Esophagus muscularis mucosa (tissue), 4 donors: Measurements from ENCODE around the gene MIGA2. TPM values are rescaled to one million over a fixed set of nuclear protein-coding genes. Genes with fewer than 3 reads are reported as not detected.

Experiments
- DNase-seq: peaks from one replicate; pipeline ENCODE4 v3.0.0-alpha.2; 2017; ENCODE audit errors: extremely low spot score
- H3K27ac ChIP-seq, 4 donors: fragments of 200-600 bp; sonication (generic); replicated peaks in 1 of 4; 1 replicate in 3 of 4; 2 replicates in 1 of 4; pipeline ENCODE4 v1.5.1; 2016 to 2019; ENCODE audit warnings: mild to moderate bottlenecking in 1 of 4
- H3K27me3 ChIP-seq, 4 donors: fragments of 200-600 bp; sonication (generic); one replicate each; pipeline versions ENCODE4 v1.5.1 to v1.6.0; 2016 to 2019
- H3K36me3 ChIP-seq, 4 donors: fragments of 200-600 bp; sonication (generic); one replicate each; pipeline ENCODE4 v1.5.1; 2016 to 2019
- H3K4me1 ChIP-seq, 4 donors: fragments of 200-600 bp; sonication (generic); one replicate each; pipeline ENCODE4 v1.5.1; 2016 to 2019
- H3K4me3 ChIP-seq, 4 donors: fragments of 200-600 bp; sonication (generic); 1 replicate in 2 of 4; 2 replicates in 2 of 4; pipeline ENCODE4 v1.5.1; 2016 to 2019; ENCODE audit warnings: mild to moderate bottlenecking in 4 of 4, moderate library complexity in 1 of 4
- H3K9me3 ChIP-seq, 4 donors: fragments of 200-600 bp; sonication (generic); 1 replicate in 3 of 4; 2 replicates in 1 of 4; pipeline ENCODE4 v1.5.1; 2016 to 2019
- CTCF ChIP-seq, 3 experiments: fragments of 200-600 bp in 2 of 3; fragments of 450-650 bp in 1 of 3; sonication (generic) in 2 of 3; IDR thresholded peaks; one replicate each; pipeline ENCODE4 v1.5.1; 2017 to 2019; ENCODE audit warnings: antibody characterized with exemption in 3 of 3, mild to moderate bottlenecking in 2 of 3, moderate library complexity in 1 of 3
- EP300 ChIP-seq: sonication (generic); formaldehyde crosslinking; IDR thresholded peaks from one replicate; pipeline ENCODE4 v1.6.1; 2017; ENCODE audit warnings: antibody characterized with exemption
- POLR2A ChIP-seq: fragments of 450-650 bp; IDR thresholded peaks from one replicate; pipeline ENCODE4 v1.6.1; 2017; ENCODE audit warnings: antibody characterized with exemption, moderate library complexity, mild to moderate bottlenecking, low read depth
- POLR2AphosphoS5 ChIP-seq, 2 donors: sonication (generic); formaldehyde crosslinking; IDR thresholded peaks; one replicate each; pipeline ENCODE4 v1.6.1; 2017; ENCODE audit warnings: antibody characterized with exemption in 2 of 2
- WGBS: methylation state at CpG from one replicate; pipeline ENCODE4 v1.1.5; 2018; 5-methylcytosine and 5-hydroxymethylcytosine counted together
- intact Hi-C: fragments of 100-400 bp; cut with DNase I; formaldehyde crosslinking; loops from one replicate; pipeline ENCODE4 v1.15.1; 2023
- total RNA-seq, 4 donors: library from RNA; depleted of rRNA; stranded (reverse); fragments of >200 nt; gene quantifications; one replicate each; pipeline versions ENCODE4 v1.1.0 to v1.2.1, GENCODE V29; 2016

MIGA2 gene
- total RNA-seq, 4 donors from 2014 or later, result 23.9 to 44.2 (median 32.1) TPM

DNA sequence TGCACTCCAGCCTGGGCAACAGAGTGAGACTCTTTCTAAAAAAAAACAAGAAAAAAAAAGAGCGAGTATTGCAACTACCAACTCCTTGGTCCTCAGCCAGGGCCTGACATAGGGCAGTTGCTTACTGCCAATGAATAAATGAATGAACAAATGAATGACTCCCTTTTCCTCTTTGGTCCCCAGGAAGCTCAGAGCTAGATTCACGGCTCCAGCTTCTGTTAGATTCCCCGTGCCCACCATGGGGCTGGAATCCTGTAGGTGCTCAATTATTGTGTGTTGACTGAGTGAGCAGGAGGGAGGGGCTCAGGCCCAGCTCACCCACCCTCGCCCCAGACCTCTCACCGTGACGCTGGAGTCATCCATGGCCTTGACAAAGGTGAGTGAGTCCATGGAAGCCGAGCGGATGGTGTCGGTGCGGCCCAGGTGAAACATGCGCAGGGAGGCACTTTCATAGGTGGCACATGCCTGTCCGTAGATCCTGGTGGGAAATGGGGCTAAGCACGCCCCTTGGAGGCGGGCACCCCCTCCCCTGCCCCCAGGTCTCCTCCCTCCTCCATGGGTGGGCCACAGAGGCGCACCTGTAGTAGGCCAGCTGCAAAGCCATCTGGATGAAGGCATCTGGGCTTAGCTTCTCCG lies 61.4 kb downstream of the MIGA2 start:
- DNase-seq, result no peak
- no peaks in the 10 kb centered on the region for H3K27me3 ChIP-seq
- 95% methylated on average over 12 of the region's 16 CpGs for WGBS
- H3K9me3 ChIP-seq, result no peaks in the 10 kb centered on the region
- intact Hi-C loops, result no loop called here
- H3K4me1 ChIP-seq, result peaks cover 0 to 5% (median 0%) of the 10 kb centered on the region in 4 donors
- H3K27ac ChIP-seq, result no peak overlapping the region
- H3K4me3 ChIP-seq, result no peak overlapping the region
- peaks cover 32 to 77% (median 70%) of the 10 kb centered on the region in 4 donors for H3K36me3 ChIP-seq
- TF ChIP-seq EP300, result no peak
- no peak for TF ChIP-seq POLR2A
- TF ChIP-seq CTCF (IDR thresholded peaks at IDR 0.05), result no peak
- no peak for TF ChIP-seq POLR2AphosphoS5 (IDR thresholded peaks at IDR 0.05)

DNA sequence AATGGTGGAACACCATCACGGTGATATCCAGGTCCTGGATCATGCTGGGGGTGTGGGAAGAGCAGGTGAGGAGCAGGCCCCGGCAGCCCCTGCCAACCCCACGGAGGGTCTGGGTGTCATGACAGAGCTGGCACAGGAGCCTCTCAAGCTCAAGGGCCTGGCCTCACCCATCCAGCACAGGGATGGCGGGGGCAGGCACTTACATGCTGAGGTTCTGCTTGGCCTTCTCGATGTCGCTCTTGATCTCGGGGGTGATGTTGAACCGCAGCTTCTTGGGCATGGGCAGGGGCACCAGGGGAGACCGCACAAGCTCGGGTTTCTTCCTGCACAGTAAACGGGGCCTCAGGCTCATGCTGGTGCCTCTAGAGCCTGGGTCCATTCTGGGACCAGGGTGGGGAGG lies 61.9 kb downstream of the MIGA2 start:
- Histone ChIP-seq H3K36me3 (peaks cover 32 to 82% (median 70%) of the 10 kb centered on the region in 4 donors), H3K4me3 (no peak overlapping the region), H3K27ac (no peak overlapping the region), H3K9me3 (no peaks in the 10 kb centered on the region), H3K4me1 (peaks cover 0 to 8% (median 2%) of the 10 kb centered on the region in 4 donors), H3K27me3 (no peaks in the 10 kb centered on the region)
- TF ChIP-seq CTCF (IDR thresholded peaks at IDR 0.05) (no peak), POLR2AphosphoS5 (IDR thresholded peaks at IDR 0.05) (no peak), EP300 (no peak), POLR2A (no peak)
- no peak for DNase-seq
- intact Hi-C loops, result no loop called here
- 96% methylated on average over 7 of the region's 11 CpGs for WGBS

GRCh38 chr9:129100383-129101169 lies 64.2 kb downstream of the MIGA2 start:
- DNase-seq, result no peak
- Histone ChIP-seq H3K27ac (no peak overlapping the region), H3K27me3 (no peaks in the 10 kb centered on the region), H3K9me3 (no peaks in the 10 kb centered on the region), H3K4me3 (no peak overlapping the region), H3K36me3 (peaks cover 30 to 87% (median 62%) of the 10 kb centered on the region in 4 donors), H3K4me1 (peaks cover 0 to 6% (median 2%) of the 10 kb centered on the region in 4 donors)
- no peak for TF ChIP-seq CTCF (IDR thresholded peaks at IDR 0.05)
- TF ChIP-seq POLR2AphosphoS5 (IDR thresholded peaks at IDR 0.05), result no peak
- TF ChIP-seq EP300, result no peak
- TF ChIP-seq POLR2A, result no peak
- WGBS, result 100% methylated on average over 1 of the region's 28 CpGs
- intact Hi-C loops, result no loop called here

DNA sequence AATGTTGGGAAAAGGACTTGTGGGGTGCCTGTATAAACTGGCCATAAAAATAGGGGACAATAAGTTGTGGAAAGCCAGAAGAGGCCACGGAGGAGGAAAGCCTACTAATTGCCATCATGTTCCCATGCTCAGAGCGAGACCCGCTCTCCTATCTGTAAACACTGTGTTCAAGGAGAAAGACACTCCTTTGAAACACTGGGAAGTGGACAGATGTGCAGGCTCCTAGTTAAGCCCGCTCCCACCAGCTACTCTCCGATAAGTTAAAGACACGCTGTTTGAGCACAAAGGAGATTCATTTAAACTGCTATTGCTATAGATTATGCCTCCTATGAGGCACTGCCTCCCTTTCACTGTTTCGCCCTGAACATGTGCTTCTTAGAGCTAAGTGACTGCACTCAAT lies 64.9 kb downstream of the MIGA2 start:
- no peak overlapping the region for H3K4me3 ChIP-seq
- H3K27me3 ChIP-seq, result no peaks in the 10 kb centered on the region
- no peak overlapping the region for H3K27ac ChIP-seq
- intact Hi-C loops, result no loop called here
- 92% methylated on average over 7 of the region's 7 CpGs for WGBS
- DNase-seq, result no peak
- peaks cover 0 to 6% (median 2%) of the 10 kb centered on the region in 4 donors for H3K4me1 ChIP-seq
- H3K36me3 ChIP-seq, result peaks cover 23 to 87% (median 61%) of the 10 kb centered on the region in 4 donors
- TF ChIP-seq POLR2A (no peak), EP300 (no peak)
- no peaks in the 10 kb centered on the region for H3K9me3 ChIP-seq

GRCh38 chr9:129102095-129102525 lies 65.7 kb downstream of the MIGA2 start:
- H3K4me3 ChIP-seq, result no peak overlapping the region
- TF ChIP-seq CTCF (IDR thresholded peaks at IDR 0.05) (no peak), POLR2AphosphoS5 (IDR thresholded peaks at IDR 0.05) (no peak), POLR2A (no peak), EP300 (no peak)
- H3K9me3 ChIP-seq, result no peaks in the 10 kb centered on the region
- H3K4me1 ChIP-seq, result peaks cover 0 to 6% (median 2%) of the 10 kb centered on the region in 4 donors
- H3K36me3 ChIP-seq, result peaks cover 17 to 86% (median 59%) of the 10 kb centered on the region in 4 donors
- DNase-seq, result no peak
- no peaks in the 10 kb centered on the region for H3K27me3 ChIP-seq
- intact Hi-C loops, result no loop called here
- WGBS, result 85% methylated on average over 3 of the region's 13 CpGs
- no peak overlapping the region for H3K27ac ChIP-seq
